OCI-LY1 (cell line): ENCODE results near the gene POMP.

ENCODE experiments used
- EZH2 ChIP-seq: fragments of 200-600 bp; sonication (generic), shearing (Covaris generic); IDR thresholded peaks from 2 replicates; pipeline ENCODE4 v1.8.0; 2017; ENCODE audit warnings: borderline replicate concordance, mixed run types, mild to moderate bottlenecking, antibody characterized with exemption, low read length, moderate library complexity, mixed read lengths
- TF ChIP-seq, protein P1 (sequence below): fragments of 200-600 bp; sonication (generic), shearing (Covaris generic); IDR thresholded peaks from 2 replicates; pipeline ENCODE4 v1.5.1; 2017; ENCODE audit warnings: mild to moderate bottlenecking, antibody characterized with exemption, low read length, moderate library complexity, mixed read lengths

DNA sequence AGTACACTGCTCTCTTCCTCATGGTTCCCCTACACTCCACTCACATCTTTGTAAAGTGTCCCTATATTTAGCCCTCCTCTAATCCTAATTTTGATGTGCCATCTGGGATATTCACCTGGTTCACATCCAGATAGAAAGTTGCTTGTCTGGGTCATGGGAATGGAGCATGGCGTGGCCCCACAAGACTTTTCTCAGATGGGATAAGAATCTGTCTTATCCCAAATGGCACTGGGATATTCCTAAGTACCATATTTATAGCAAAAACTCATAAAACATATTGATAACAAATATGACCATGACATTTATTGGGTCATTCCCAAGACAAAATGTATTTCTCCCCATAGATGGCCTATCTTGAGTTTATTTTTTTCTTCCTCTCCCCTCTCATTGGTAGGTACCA is 49.5 kb upstream of the POMP start:
- TF ChIP-seq, protein P1, sequence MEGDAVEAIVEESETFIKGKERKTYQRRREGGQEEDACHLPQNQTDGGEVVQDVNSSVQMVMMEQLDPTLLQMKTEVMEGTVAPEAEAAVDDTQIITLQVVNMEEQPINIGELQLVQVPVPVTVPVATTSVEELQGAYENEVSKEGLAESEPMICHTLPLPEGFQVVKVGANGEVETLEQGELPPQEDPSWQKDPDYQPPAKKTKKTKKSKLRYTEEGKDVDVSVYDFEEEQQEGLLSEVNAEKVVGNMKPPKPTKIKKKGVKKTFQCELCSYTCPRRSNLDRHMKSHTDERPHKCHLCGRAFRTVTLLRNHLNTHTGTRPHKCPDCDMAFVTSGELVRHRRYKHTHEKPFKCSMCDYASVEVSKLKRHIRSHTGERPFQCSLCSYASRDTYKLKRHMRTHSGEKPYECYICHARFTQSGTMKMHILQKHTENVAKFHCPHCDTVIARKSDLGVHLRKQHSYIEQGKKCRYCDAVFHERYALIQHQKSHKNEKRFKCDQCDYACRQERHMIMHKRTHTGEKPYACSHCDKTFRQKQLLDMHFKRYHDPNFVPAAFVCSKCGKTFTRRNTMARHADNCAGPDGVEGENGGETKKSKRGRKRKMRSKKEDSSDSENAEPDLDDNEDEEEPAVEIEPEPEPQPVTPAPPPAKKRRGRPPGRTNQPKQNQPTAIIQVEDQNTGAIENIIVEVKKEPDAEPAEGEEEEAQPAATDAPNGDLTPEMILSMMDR: no peak
- no peak for TF ChIP-seq EZH2
